HTERT RPE-1 (cell line): ENCODE data around the gene PKNOX2.

Source experiments
- in situ Hi-C: fragments of 300-500 bp; cut with MboI; formaldehyde crosslinking; loops from 4 replicates; pipeline ENCODE4 v1.14.3; 2020; ENCODE audit warnings: low sequenced_read_pairs

PKNOX2 gene

DNA sequence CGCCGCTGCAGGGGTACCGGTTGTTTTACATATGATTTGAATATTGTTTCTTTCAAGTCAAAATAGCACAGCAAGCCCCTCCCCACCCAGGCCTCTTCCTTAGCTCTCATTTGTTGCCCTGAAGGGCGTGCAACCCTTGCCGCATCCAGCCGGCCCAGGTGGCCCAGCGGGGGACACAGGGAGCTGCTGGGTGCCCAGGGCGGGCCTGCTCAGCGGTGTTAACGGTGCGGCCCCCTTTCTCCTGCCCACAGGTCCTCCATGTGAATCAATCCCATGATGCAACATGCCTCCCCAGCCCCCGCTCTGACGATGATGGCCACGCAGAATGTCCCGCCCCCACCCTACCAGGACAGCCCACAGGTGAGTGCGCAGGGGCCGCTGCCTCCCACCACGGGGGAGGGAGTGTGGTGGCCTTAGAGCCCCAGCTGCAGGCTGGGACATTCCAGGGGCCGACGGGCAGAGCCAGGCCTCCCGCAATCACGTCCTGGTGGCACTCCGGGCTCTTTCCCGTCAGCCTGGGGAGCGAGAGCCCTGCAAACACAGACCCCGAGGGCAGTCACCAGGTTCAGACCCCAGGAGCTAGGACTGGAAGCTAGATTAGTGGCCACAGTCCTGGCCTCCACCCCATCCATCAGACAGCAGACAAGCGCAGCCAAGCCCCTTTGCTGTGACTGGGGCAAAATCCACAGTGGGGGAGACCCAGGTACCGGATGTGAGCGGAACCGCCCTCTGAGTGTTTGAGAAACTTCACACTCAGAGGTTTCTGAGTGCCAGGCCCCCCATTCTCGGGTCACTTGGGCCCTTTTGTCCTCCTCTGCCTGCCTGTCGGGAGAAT, 186.7 kb downstream of the PKNOX2 start:
- in situ Hi-C loops = no loop called here

DNA sequence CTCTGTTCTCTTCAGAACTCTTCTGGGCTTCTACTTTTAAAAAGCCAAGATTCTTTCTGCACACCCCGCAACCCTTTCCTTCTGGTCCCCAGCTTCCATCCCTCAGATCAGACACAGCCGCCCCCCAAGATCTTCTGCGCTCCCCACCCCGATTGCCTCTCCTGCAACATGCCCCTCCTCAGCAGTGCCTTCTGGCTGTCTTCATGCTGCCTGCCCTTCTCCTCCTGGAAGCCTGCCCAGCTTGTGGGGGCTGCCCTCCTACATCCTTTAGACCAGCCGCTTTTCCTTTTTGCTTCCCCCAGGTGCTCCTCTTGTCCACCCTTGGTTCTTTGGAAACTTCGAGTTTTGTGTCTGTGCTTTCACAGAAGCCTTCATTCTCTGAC, 187.3 kb downstream of the PKNOX2 start:
- in situ Hi-C loops = no loop called here

GRCh38 chr11:125356797-125357196, 192.2 kb downstream of the PKNOX2 start:
- in situ Hi-C loops = no loop called here

GRCh38 chr11:125357551-125357950, 193.0 kb downstream of the PKNOX2 start:
- in situ Hi-C loops = no loop called here

DNA sequence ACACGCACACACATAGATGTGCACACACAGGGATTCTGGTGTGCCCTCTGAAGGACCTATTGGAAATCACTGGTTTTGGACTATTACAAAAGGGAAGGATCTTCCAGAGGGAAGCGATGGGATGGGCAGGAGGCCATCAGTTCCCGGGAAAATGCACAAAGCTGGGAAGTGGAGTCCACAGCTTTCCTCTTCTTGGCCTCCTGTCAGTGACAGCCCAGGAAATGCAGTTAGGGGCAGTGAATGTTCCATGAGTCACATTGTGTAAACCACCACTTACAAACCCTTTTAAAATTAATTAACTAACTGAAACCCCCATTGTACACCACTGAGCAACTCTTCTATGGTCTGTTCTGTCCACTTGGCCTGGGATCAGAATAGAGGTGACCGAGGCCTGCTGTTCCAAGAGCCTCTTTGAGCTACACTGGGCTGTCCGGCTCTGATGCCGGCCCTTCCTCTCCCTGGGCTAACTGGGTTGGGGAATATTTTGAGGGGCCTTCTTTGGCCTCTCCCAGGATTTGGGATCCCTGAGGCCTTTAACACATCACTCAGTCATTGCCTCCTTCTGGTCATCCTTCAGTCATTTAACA, 193.8 kb downstream of the PKNOX2 start:
- in situ Hi-C loops = no loop called here

GRCh38 chr11:125359130-125359529, 194.6 kb downstream of the PKNOX2 start:
- in situ Hi-C loops = no loop called here

DNA sequence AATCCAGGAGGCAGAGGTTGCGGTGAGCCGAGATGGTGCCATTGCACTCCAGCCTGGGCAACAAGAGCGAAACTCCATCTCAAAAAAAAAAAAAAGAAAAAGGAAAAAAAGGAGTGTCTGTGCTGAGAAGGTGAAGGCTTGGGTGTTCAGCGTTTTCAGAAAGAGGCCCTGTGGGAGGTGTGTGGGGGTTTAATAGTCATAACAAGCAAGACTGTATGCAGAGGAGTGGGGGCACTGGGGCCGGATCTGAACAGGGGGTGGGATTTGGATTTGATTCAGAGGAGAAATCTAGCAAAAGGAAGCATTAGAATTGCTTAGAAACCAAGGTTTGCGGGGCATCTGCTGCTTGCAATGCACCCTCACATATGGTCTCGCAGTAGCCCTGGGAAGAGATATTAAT, 195.5 kb downstream of the PKNOX2 start:
- in situ Hi-C loops = no loop called here

DNA sequence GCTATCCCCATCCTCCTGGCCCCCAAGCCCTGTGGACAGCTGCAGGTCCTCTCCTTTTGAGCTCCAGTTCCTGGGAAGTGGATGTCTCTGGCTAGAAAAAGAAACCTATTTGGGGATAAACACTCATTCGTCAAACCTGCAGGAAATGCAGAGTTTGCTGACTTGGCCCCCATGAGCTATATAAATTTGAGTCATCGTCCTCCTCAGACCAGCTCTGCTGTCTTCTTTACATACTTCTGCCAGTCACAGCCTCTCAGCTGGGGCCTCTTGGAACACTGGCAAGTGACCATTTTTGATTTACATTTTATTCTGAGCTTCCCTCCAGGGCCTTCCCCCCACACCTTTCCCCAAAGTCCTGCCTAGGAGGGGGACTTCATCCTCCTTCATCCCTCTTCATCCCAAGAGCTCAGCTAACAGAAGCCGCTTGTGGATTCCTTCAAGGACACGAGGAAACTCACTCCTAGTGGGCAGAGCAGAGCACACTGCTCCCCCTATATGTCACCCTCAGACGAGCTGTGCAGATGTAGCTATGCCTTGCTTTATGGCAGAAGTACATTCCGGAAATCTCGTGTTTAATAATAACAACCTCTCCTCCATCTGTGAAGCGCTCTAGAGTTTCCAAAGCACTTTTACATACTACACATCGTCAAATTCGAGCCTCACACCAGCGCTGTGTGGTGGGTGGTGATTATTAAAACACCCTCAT, 199.7 kb downstream of the PKNOX2 start:
- in situ Hi-C loops = no loop called here

DNA sequence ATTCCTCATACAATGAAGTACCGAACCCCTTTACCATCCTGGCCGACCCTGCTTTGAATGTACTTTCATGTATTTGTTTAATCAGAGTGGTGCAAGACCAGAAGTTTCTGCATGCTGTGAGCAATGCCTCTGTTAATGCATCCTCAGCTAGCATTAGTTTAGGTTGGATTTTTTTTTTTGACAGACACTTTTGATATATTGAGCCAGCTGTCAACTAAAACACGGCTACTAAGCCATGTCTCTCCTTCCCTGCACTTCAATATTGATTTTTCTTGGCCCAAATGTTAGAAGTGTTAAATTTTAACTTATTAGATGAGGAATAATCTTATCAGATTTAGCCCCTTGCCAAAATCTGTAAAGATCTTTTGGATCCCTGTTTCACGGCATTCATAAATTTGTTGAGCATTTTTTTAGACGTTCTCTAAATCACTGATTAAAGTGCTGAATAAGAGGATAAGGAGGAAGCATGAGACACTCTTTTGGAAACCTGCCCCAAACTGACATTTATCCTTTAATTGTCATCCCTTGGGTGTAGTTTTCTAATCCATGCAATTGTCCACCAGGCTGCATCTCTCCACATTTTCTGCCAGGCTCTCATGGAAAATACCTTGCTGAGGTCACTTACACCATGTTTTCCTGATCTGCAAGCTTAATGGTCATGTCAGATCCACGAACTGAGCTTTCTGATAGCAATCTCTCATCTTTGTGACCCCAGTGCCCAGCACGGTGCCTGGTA, 200.8 kb downstream of the PKNOX2 start:
- in situ Hi-C loops = no loop called here

GRCh38 chr11:125367710-125368109, 203.2 kb downstream of the PKNOX2 start:
- in situ Hi-C loops = no loop called here

DNA sequence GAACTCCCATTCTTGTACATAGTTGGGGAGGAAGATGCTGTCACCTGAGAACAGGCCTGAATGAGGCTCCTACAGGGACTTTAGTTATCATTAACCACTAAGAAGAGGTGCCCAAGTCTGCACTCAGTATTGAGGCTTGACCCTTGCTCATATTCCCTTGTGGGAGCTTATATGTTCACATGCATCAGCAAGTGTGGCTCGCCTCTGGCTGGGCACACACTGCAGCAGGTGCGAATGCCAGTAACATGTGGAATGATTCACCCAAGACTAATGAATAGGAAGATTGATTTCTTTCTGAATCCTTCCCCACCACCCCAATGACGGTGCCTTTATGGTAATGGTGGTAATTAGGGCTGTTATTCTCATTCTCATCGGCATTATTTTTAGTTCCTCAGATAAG, 204.2 kb downstream of the PKNOX2 start:
- in situ Hi-C loops = no loop called here

DNA sequence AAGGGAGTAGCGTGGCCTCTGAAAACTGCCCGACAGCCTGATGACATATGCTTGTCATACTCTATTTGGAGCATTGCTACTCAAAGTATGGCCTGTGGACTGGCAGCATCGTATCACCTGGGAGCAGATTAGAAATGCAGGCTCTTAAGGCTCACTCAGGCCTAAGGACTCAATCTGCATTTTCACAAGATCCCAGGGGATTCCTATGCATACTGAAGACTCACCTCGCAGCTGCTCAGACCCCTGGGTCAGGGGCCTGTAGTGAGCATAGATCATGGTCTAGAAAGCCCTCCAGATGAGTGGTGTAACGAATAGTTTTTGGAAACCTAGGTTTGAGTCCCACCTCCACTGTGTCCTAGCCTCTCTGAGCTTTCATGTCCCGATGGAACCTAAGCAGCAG, 205.3 kb downstream of the PKNOX2 start:
- in situ Hi-C loops = no loop called here

DNA sequence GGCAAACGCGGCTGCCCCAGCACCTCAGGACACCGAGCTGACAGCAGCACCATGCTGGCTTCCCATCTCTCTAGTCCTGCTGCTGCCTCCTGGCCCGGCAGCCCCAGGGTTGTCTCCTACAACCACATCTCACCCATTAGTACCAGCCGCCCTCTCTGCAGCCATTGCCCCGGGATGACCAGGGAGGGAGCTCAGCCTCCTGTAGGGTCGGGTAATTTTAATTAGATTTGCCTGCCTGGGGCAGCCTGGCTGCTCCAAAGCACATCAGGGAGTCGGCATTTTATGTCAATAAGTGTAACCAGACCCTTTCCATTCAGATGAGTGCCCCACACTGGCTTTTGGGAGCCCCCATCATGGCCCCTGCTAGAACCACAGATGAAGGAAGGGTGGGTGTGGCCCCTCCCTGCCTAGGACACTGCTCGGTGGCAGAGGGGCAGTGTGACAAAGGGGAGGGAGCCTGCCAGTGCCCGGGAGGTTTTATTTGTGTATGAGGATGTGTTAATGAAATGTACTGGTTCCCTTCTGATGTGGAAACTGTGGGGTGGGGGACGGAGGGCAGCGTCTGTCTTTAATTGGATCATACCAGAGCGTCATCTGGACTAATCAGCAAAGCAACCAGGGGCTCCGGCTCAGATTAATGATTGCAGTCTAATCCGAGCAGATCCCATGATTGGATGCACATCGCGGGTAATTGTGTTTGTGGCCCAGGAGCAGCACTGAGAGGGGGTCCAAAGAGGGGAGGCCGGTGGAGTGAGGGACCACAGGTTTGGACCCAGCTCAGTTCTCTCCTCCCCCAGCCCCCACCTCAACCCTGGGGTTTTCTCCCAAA, 206.2 kb downstream of the PKNOX2 start:
- in situ Hi-C loops = no loop called here

- in situ Hi-C loops = no loop called here
Observed at GRCh38 chr11:125371431-125371935, 206.9 kb downstream of the PKNOX2 start.

GRCh38 chr11:125372088-125372487, 207.5 kb downstream of the PKNOX2 start:
- in situ Hi-C loops = no loop called here

DNA sequence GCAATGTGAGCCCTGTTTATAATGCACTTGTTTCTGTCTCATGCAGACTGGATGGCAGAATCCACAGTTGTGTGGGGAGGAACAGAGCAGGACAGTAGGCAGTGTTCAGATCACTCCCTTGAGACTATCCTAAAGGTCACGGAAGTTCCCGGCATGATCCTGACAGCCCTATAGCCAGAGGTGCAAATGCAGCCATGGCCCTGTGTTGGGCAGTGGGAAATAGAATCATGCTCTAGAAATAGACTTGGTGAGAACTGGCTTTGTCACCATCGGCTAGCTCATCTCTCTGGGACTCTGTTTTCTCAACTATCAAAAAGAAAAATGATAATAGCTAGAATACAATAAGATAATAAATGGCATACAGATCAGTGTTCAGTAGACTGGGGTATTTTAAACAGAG, 208.4 kb downstream of the PKNOX2 start:
- in situ Hi-C loops = no loop called here

DNA sequence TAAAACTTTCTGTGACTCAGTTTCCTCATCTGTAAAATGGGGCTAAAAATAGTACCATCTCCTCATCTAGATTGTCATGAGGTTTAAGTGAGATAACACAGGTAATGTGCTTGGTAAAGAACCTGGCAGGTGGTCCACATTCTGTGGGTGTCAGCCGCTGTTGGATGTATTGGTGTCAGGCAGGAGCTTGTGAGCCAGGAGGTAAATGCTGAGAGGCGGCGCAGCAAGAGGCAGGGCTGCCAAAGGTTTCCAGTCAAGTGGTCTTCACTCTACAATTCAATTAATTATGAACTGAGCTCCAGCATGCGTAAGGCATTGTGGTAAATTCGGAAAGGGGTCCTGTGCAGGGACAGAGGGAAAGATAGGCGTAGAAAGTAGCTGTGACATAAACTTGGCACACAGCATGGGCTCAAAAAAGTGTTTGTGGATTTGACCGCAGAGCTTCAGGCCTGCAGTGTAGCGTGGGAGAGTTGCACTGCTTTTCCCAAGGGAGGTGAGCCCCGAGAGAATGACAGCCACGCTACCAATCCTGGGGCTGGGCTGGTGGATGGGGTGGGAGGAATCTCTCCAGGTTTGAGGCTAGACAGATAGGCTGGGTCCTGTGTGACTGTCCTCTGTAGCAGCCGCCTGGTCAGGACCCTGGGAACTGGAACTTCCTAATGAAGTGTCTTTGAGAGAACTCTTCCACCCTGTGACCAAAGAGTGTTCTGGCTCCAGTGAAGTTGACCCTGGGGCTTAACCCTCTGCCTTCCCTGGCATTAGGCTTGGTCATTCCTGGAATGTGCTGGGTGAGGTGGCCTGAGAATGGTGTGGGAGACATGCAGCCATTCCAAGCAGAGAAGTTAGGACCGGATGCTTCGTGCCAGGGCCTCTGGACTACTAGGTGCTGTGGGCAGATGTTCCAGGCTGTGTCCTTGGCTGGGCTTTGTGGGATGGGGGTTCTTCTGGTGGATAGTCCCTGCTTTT, 209.2 kb downstream of the PKNOX2 start:
- in situ Hi-C loops = no loop called here

DNA sequence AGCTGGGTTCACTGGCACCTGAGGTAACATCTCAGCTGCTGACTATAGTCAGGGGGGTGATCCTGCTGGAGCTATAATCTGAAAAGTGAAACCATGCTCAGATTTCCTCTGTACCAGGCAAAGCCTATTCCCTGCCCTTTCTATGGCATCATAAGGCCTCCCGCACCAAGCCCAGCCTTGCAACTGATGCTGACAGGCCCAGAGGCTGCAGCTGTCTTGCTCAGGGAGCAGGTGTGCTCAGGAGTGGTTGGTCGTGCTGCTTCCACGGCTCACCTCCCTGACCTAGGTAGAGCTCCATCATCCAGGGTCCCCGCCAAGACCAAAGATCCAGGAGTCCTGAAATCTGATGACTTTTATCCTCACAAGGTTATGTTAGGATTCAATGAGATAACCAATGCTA, 209.8 kb downstream of the PKNOX2 start:
- in situ Hi-C loops = no loop called here

- in situ Hi-C loops = no loop called here
Observed at GRCh38 chr11:125375146-125375545, 210.6 kb downstream of the PKNOX2 start.
